ENCODE data around the gene CNNM2. TPM values are rescaled to one million over a fixed set of nuclear protein-coding genes. Genes with fewer than 3 reads are reported as not detected.
"Not testable (repeated sequence)": the region's sequence is repeated elsewhere in the genome, so short reads cannot be mapped to it uniquely, and the experiment has no call there.

The CNNM2 gene
- total RNA-seq, 6 donors from 2014 or later: 6.4 to 33.5 (median 11.7) TPM

DNA sequence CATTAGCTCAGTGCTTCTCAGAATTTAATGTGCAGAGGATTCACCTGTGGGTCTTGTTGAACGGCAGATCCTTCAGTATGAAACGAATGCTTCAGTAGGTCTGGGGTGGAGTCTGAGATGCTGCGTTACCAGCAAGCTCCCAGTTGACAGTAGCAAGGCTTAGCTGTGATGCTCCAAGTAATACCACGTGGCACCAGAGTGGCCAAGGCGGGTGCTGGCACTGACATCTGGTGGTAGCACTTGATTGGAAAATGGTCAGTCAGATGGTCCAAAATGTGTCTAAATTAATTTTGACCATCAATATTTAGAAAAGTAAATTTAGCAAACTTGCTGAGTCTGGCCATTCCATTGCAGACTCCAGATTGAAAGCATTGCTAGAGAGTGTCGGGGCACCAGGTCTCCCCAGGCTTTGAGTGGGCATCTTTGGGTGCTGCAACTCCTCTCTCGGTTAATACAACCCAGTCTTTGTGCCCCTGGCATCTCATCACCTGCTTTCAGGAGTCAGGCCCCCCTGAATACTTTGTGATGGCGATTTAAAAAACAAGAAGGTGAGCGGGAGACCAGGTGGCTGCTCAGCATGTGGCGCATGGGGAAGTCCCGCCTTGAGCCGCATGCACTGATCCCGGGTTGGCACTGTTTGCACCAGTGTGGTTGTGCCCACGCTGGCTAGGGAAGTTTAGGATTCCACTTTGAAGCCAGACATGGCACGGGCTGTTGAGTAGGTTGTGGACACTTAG lies 144.9 kb downstream of the CNNM2 start:
- Histone ChIP-seq H3K4me3 (no peak overlapping the region), H3K27me3 (no peaks in the 10 kb centered on the region), H3K4me1 (no peaks in the 10 kb centered on the region), H3K9me3 (no peaks in the 10 kb centered on the region), H3K36me3 (no peaks in the 10 kb centered on the region), H3K27ac (no peak overlapping the region)
- 80 to 87% methylated on average over 11 to 15 of the region's 15 CpGs for WGBS, 2 donors
- TF ChIP-seq EP300 (IDR thresholded peaks at IDR 0.05) (no peak), CTCF (IDR thresholded peaks at IDR 0.05) (peak in 1 of 6 experiments; percentile 6)
- DNase-seq: peak in 1 of 2 donors; percentile 18
- no peak for ATAC-seq (ENCODE audit: low FRiP score in 2 of 2)

GRCh38 chr10:103064956-103065355 lies 146.9 kb downstream of the CNNM2 start:
- whole genome bisulfite sequencing, 2 donors: 96 to 98% methylated on average over 4 of the region's 4 CpGs
- H3K27me3 ChIP-seq: no peaks in the 10 kb centered on the region
- DNase-seq (no peak), ATAC-seq (ENCODE audit: low FRiP score in 2 of 2) (no peak)
- TF ChIP-seq CTCF (IDR thresholded peaks at IDR 0.05): no peak
- TF ChIP-seq EP300 (IDR thresholded peaks at IDR 0.05): no peak
- no peak for TF ChIP-seq POLR2AphosphoS5 (IDR thresholded peaks at IDR 0.05)
- no peak for TF ChIP-seq POLR2A (IDR thresholded peaks at IDR 0.05)
- peaks cover 0 to 4% (median 2%) of the 10 kb centered on the region in 4 donors for H3K4me1 ChIP-seq
- H3K4me3 ChIP-seq: no peak overlapping the region
- H3K9me3 ChIP-seq: no peaks in the 10 kb centered on the region
- H3K27ac ChIP-seq: no peak overlapping the region
- peaks cover 0 to 7% (median 0%) of the 10 kb centered on the region in 4 donors for H3K36me3 ChIP-seq

DNA sequence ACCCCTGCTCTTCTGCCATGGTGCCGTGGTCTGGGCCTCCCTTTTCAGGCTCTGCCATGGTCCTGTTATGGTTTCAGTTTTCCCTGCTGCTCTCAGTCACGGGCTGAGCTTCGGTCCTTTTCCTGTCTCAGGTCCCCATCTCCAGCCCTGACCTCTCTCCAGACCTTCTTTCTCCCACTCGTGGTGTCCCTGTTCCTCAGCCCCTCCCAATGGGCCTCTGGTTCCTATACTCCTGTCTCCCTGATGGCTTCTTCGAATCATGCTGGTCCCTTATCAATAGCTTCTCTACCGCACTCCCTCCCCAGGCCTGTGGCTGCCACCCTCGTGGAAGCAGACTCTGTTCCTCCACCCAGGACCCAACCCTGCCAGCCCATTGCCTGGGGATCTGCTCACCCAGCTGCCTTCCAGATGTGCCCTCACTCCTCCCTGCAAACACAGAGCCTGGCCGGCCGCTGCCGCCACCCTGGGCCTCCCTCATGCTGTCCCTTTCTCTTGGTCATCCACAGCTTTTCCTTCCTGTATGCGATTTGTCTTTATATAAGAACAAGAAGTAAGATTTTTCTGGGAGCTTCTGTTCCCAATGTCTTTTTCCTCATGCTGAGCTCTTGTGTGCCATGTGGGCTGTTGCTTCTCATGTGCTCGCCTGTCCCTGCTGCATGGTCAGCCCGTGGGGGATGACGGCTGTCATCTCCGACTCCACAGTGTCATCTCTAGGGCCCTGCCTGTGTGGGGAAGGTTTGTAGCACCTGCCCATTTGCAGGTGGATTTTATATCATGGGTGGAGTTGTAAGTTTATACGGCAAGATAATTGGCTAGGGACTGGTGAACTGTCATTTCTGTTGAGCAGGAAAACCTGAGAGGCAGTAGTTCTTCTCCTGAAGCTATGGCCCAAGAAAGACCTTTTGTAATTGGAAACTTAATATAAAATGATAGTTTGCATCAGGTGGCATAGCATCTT lies 148.3 kb downstream of the CNNM2 start:
- no peak for TF ChIP-seq EP300 (IDR thresholded peaks at IDR 0.05)
- no peak for TF ChIP-seq POLR2AphosphoS5 (IDR thresholded peaks at IDR 0.05)
- TF ChIP-seq CTCF (IDR thresholded peaks at IDR 0.05): no peak
- TF ChIP-seq POLR2A (IDR thresholded peaks at IDR 0.05): no peak
- Histone ChIP-seq H3K9me3 (no peaks in the 10 kb centered on the region), H3K27ac (no peak overlapping the region), H3K4me1 (peaks cover 0 to 4% (median 2%) of the 10 kb centered on the region in 4 donors), H3K27me3 (no peaks in the 10 kb centered on the region), H3K36me3 (peaks cover 0 to 7% (median 0%) of the 10 kb centered on the region in 4 donors), H3K4me3 (no peak overlapping the region)
- DNase-seq (peak in 1 of 2 donors; percentile 60), ATAC-seq (ENCODE audit: low FRiP score in 2 of 2) (no peak)
- WGBS, 2 donors: 92 to 96% methylated on average over 16 of the region's 16 CpGs

DNA sequence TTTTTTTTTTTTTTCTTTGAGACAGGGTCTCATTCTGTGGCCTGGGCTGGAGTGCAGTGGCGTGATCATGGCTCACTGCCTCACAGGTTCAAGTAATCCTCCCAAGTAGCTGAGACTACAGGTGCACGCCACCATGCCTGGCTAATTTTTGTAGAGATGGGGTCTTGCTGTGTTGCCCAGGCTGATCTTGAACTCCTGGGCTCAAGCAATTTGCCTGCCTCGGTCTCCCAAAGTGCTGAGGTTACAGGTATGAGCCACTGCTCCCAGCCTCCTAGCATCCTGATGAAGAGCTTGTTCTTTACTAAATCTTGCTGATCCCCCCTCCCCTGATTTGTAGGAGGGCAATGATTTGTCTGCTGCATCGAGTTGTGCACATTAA lies 149.0 kb downstream of the CNNM2 start:
- not testable (repeated sequence) for ATAC-seq (ENCODE audit: low FRiP score in 2 of 2)
- WGBS, 2 donors: 94% methylated on average over 4 of the region's 4 CpGs

GRCh38 chr10:103067484-103067883 lies 149.4 kb downstream of the CNNM2 start:
- H3K27me3 ChIP-seq: no peaks in the 10 kb centered on the region
- H3K36me3 ChIP-seq: peaks cover 0 to 8% (median 0%) of the 10 kb centered on the region in 4 donors
- WGBS, 2 donors: 87 to 97% methylated on average over 2 of the region's 2 CpGs
- no peak overlapping the region for H3K27ac ChIP-seq
- H3K4me3 ChIP-seq: no peak overlapping the region
- H3K9me3 ChIP-seq: no peaks in the 10 kb centered on the region
- DNase-seq (no peak), ATAC-seq (ENCODE audit: low FRiP score in 2 of 2) (no peak)
- peaks cover 0 to 4% (median 2%) of the 10 kb centered on the region in 4 donors for H3K4me1 ChIP-seq
- TF ChIP-seq CTCF (IDR thresholded peaks at IDR 0.05): no peak
- TF ChIP-seq POLR2A (IDR thresholded peaks at IDR 0.05): no peak
- TF ChIP-seq EP300 (IDR thresholded peaks at IDR 0.05): no peak
- TF ChIP-seq POLR2AphosphoS5 (IDR thresholded peaks at IDR 0.05): no peak

More for the DNA sequence above, 149.0 kb downstream of the CNNM2 start:
- H3K27me3 ChIP-seq, DNase-seq, H3K27ac ChIP-seq, H3K4me1 ChIP-seq, H3K4me3 ChIP-seq, H3K36me3 ChIP-seq, H3K9me3 ChIP-seq: not testable (repeated sequence)
